GM18507 (cell line): Measurements from ENCODE around the gene SLC8A1.

Experiments
- DNase-seq: peaks from one replicate; pipeline ENCODE4 v3.0.0; 2011; ENCODE audit warnings: low read depth; ENCODE audit not compliant: insufficient read length; ENCODE audit errors: extremely low spot score
- FAIRE-seq: peaks from 2 replicates; lab custom pipeline; 2011; peaks lifted over from hg19 to GRCh38; lab: Jason Lieb, UNC

The SLC8A1 gene

DNA sequence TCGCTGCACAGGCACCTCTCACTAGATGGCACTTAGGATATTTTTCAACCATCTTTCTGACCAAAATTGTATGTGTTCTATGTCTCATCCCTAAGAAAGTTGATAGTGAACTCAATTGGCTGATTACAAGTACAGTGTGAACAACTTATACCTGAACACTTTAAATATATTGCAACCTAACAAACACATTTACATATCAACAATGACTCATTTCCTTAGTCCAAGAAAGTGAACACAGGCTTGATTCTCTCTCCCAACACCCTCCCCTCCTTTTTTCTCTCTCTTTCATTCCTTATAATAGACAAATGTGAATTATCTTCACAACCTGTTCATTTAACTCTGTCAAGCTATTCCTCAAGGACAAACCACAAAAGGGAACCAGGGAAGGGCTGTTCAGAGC, 192.0 kb downstream of the SLC8A1 start:
- DNase-seq (no peak), FAIRE-seq (no peak)

DNA sequence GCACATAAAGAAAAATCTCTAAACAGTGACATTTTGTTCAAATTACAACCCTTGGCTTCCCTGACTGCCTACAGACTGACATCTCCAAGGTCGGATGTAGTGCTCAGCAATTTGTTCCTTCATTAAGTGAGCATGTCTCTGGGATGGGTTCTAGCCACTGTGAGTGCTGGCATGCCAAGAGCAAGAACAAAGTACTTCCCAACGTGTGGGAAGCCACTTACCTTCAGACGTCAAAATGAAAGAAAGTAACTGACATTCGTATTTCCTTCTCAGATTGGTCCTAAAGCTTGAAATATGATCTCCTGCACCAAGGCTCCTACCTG, 193.8 kb downstream of the SLC8A1 start:
- no peak for FAIRE-seq
- DNase-seq: no peak

- DNase-seq: no peak
- no peak for FAIRE-seq
Measured at GRCh38 chr2:40257340-40258134, 194.4 kb downstream of the SLC8A1 start.

DNA sequence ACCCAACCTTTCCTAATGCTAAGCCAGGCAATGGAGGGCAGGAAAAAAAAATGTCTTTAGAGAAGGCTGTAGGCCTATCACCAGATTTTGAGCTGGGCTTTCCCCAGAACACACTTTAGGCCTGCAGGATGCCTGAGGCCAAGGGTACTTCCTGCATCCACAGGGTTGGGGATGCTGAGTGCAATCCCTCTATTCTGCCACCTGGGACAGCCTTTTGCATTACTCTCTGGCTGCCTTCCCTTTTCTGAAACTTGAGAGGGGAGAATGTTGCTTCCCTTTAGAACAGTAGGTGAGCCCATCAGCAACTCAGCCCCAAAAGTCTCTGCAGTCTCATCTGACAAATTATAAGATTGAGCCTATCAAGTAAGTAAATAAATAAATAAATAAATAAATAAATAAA, 195.2 kb downstream of the SLC8A1 start:
- FAIRE-seq (no peak), DNase-seq (no peak)

DNA sequence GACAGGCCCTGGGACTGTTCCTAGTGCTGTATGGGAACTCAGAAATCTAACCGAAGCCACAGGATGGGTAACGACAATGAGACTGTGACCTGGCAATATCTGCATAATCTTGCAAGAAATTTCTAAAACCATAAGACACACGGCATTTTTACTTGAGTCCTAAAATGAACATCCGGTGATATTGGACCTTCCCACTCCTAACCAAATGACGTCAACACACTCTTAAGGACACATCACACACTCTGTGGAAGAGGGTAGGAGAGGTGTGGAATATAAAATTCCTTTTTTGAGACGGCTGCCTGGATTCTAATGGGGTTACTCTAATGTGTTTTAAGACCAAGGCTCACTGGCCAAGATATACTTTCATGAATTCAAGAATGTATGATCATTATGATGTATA, 195.9 kb downstream of the SLC8A1 start:
- FAIRE-seq (no peak), DNase-seq (no peak)

GRCh38 chr2:40255103-40255502, 196.8 kb downstream of the SLC8A1 start:
- FAIRE-seq (no peak), DNase-seq (no peak)

DNA sequence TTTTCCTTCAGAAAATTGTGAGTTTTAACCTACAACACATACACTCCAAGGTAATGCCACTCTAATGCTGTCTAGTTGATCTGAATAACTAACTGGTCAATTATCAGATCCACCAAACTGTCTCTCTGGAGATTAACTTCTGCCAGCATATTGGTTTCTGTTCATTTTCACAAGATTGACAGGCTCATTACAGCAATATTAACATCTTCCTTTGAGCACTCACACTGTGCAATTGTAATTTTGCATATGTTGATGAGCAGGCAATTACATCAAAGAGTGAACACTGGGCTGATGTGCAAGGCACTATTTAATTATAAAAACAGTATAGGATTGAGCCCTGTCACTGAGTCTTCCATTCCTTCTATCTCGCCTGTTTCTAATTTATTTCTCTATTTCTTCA, 197.3 kb downstream of the SLC8A1 start:
- DNase-seq: no peak
- no peak for FAIRE-seq

GRCh38 chr2:40251137-40251536, 200.8 kb downstream of the SLC8A1 start:
- FAIRE-seq: no peak

GRCh38 chr2:40249577-40249976, 202.3 kb downstream of the SLC8A1 start:
- DNase-seq: no peak
- FAIRE-seq: no peak

More at GRCh38 chr2:40251137-40251536, 200.8 kb downstream of the SLC8A1 start:
- DNase-seq: no peak

DNA sequence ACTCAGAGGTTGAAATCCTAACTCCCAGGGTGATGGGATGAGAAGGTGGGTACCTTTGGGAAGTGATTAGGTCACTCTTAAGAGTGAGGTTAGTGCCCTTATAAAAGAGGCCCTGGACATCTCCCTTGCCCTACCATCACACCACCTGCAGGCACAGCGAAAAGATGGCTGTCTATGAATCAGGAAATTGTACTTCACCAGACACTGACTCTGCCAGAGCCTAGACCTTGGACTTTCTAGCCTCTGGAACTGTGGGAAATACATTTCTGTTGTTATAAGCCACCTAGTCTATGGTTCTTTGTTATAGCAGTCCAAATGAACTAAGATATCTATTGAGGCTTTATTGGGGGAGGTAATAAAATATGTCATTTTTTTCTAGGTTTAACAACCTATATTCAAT, 203.6 kb downstream of the SLC8A1 start:
- no peak for FAIRE-seq
- DNase-seq: no peak

GRCh38 chr2:40244675-40245074, 207.2 kb downstream of the SLC8A1 start:
- FAIRE-seq: peak; percentile 66
- DNase-seq: no peak

GRCh38 chr2:40244251-40244650, 207.6 kb downstream of the SLC8A1 start:
- FAIRE-seq: no peak
- no peak for DNase-seq

GRCh38 chr2:40243581-40244187, 208.2 kb downstream of the SLC8A1 start:
- no peak for DNase-seq
- FAIRE-seq: no peak

DNA sequence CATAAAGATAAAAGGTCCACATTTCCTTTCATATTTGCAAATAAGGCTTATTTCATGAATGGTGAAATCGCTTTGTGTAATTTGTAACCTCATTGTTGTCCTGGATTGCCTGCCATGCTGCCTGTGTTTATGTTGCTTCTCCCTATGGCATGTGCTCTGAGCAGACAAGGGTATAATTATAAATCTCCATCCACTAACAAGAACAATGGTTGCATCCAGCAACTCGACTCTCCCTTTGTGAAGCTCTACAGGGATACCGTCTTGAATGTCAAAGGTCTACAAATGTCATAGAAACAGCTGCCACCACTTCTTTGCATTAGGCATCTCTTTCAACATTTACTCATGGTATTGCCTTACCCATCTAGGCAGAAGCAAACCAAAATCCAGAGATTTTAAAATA, 209.6 kb downstream of the SLC8A1 start:
- FAIRE-seq (no peak), DNase-seq (no peak)

- DNase-seq: no peak
- no peak for FAIRE-seq
Measured at GRCh38 chr2:40240070-40240469, 211.8 kb downstream of the SLC8A1 start.

- DNase-seq: no peak
- FAIRE-seq: no peak
Measured at GRCh38 chr2:40230707-40231432, 221.0 kb downstream of the SLC8A1 start.

GRCh38 chr2:40230186-40230585, 221.7 kb downstream of the SLC8A1 start:
- DNase-seq: no peak
- FAIRE-seq: no peak

- FAIRE-seq (no peak), DNase-seq (no peak)
Measured at GRCh38 chr2:40228310-40228709, 223.6 kb downstream of the SLC8A1 start.

DNA sequence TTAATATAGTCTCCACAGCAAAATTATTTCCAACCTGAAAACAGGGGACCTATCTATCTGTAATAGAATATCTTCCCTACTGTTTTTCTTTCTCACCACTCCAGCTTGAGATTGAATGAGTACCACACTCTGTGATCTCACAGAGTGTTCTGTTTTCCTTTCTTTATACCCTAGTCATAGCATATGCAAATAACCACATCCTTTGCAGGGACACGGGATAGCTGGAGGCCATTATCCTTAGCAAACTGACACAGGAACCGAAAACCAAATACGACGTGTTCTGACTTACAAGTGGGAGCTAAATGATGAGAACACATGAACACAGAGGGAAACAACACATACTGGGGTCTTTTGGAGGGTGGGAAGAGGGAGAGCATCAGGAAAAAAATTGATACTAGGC, 224.7 kb downstream of the SLC8A1 start:
- DNase-seq: no peak
- FAIRE-seq: no peak

GRCh38 chr2:40226637-40227036, 225.3 kb downstream of the SLC8A1 start:
- DNase-seq (no peak), FAIRE-seq (no peak)

DNA sequence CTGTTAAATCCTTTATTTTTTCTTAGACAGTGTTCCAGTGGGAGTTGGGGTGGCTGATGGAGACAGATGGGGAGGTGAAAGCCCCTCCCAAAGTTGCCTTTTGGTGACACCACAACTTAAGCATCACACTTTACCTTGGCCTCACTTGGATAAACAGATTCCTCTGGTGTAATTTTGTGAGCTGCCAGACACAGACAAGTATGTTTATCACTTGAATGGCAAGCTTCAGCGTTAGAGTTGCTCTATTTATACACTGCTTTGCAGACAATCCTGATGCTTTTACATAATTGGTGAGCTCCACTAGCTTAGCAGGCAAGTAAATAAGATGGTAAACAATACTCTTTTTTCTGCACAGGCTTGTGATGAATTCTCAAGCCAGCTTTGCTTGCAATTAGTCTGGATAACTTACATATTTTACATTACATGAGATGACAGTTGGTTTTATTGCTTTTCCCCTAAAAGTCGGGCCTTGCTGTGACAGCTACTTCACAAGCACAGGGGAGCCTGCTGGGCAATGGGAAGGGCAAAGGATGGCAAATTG, 226.2 kb downstream of the SLC8A1 start:
- no peak for FAIRE-seq
- no peak for DNase-seq
